HepG2 (cell line): Measurements from ENCODE around the gene RAB35. TPM values are rescaled to one million over a fixed set of nuclear protein-coding genes. Genes with fewer than 3 reads are reported as not detected.

Experiments
- CENPT ChIP-seq: sonication (generic); formaldehyde crosslinking; IDR thresholded peaks from 2 replicates; pipeline ENCODE4 v1.8.0; 2022; ENCODE audit warnings: low read depth, mild to moderate bottlenecking, moderate library complexity, missing genetic modification reagents
- FOXC1 ChIP-seq: sonication (generic); formaldehyde crosslinking; IDR thresholded peaks from 2 replicates; pipeline ENCODE4 v1.8.0; 2022; ENCODE audit warnings: mild to moderate bottlenecking, missing genetic modification reagents, borderline replicate concordance
- GABPB1 ChIP-seq: IDR thresholded peaks from 2 replicates; pipeline ENCODE4 v1.6.1; 2016; ENCODE audit warnings: mild to moderate bottlenecking, missing genetic modification reagents, moderate library complexity, missing compliant biosample characterization
- HNF1A ChIP-seq, 2 experiments: sonication (generic) in 1 of 2; formaldehyde crosslinking in 1 of 2; IDR thresholded peaks; 2 replicates each; pipeline versions ENCODE4 v1.4.0 to v1.6.1; 2016 to 2020; ENCODE audit warnings: borderline replicate concordance in 1 of 2, low read depth in 1 of 2, mild to moderate bottlenecking in 1 of 2, missing genetic modification reagents in 1 of 2
- MNT ChIP-seq: fragments of 450-650 bp; IDR thresholded peaks from 2 replicates; pipeline ENCODE4 v1.6.1; 2016
- MTA3 ChIP-seq: sonication (generic); formaldehyde crosslinking; IDR thresholded peaks from 2 replicates; pipeline ENCODE4 v1.4.0; 2020; ENCODE audit warnings: missing genetic modification reagents
- NFE2 ChIP-seq: sonication (generic); formaldehyde crosslinking; IDR thresholded peaks from 2 replicates; pipeline ENCODE4 v1.4.0; 2020; ENCODE audit warnings: missing genetic modification reagents
- NR2C2 ChIP-seq: sonication (generic); formaldehyde crosslinking; IDR thresholded peaks from 2 replicates; pipeline ENCODE4 v1.4.0; 2020; ENCODE audit warnings: missing genetic modification reagents, mild to moderate bottlenecking, moderate library complexity, borderline replicate concordance
- REL ChIP-seq: sonication (generic); formaldehyde crosslinking; conservative IDR thresholded peaks from 2 replicates; pipeline ENCODE4 v1.8.0; 2022; ENCODE audit warnings: mild to moderate bottlenecking, missing genetic modification reagents, moderate library complexity
- SMARCE1 ChIP-seq: fragments of 450-650 bp; IDR thresholded peaks from 2 replicates; pipeline ENCODE4 v1.6.1; 2017; ENCODE audit warnings: borderline replicate concordance
- STAT6 ChIP-seq: sonication (generic); formaldehyde crosslinking; IDR thresholded peaks from 2 replicates; pipeline ENCODE4 v1.4.0; 2020; ENCODE audit warnings: missing genetic modification reagents, mild to moderate bottlenecking, borderline replicate concordance
- ZNF230 ChIP-seq: sonication (generic); formaldehyde crosslinking; IDR thresholded peaks from 2 replicates; pipeline ENCODE4 v1.4.0; 2020; ENCODE audit warnings: mild to moderate bottlenecking, missing genetic modification reagents
- ZNF557 ChIP-seq: sonication (generic); formaldehyde crosslinking; IDR thresholded peaks from 2 replicates; pipeline ENCODE4 v1.4.0; 2020; ENCODE audit warnings: missing genetic modification reagents
- ZNF639 ChIP-seq: conservative IDR thresholded peaks from 2 replicates; pipeline ENCODE4 v1.6.1; 2018; ENCODE audit warnings: missing genetic modification reagents
- polyA plus RNA-seq, 8 experiments: library from polyadenylated mRNA; depleted of rRNA in 3 of 8; stranded (reverse) in 7 of 8; unstranded in 1 of 8; fragments of >200 nt; fragmentation: Illumina TruSeq in 4 of 8; extraction: Trizol in 4 of 8; gene quantifications; 2 replicates each; pipeline versions ENCODE4 v1.2.1 to v1.2.3, GENCODE V29; 2011 to 2016; ENCODE audit warnings: low read depth in 4 of 8, missing spikeins in 1 of 8, mixed read lengths in 1 of 8; ENCODE audit not compliant: insufficient read depth in 1 of 8
- total RNA-seq, 5 experiments: library from RNA; depleted of rRNA; stranded (reverse); fragments of >200 nt; fragmentation: Illumina TruSeq; extraction: Trizol; gene quantifications; 2 replicates each; pipeline ENCODE4 v1.2.3, GENCODE V29; 2016; ENCODE audit warnings: low read depth in 1 of 5

The RAB35 gene
- total and polyA plus RNA-seq, 2 of the 13 experiments (the other 11 are each of a cell fraction or from before 2014, with no cell fraction given): 25.2 to 29.1 TPM

- no peak; the same call in none of the 2 replicates for TF ChIP-seq ZNF639 (CRISPR knock-in tag)
- peak; percentile 88 for TF ChIP-seq GABPB1 (CRISPR knock-in tag)
- peak; percentile 55; the same call in 1 of the 2 replicates for TF ChIP-seq STAT6 (CRISPR knock-in tag)
- TF ChIP-seq FOXC1 (CRISPR knock-in tag): peak; percentile 85; the same call in 1 of the 2 replicates
- no peak for TF ChIP-seq NFE2 (CRISPR knock-in tag)
- TF ChIP-seq CENPT: peak; percentile 79; the same call in 1 of the 2 replicates
- 0 out of 2 replicates have a peak, but pooled peaks have one; percentile 52 for TF ChIP-seq NR2C2 (CRISPR knock-in tag)
- TF ChIP-seq HNF1A (IDR thresholded peaks at IDR 0.05; ENCODE audit: low read depth): no peak
- peak; percentile 51; the same call in 1 of the 2 replicates for TF ChIP-seq HNF1A (CRISPR knock-in tag; IDR thresholded peaks at IDR 0.05; ENCODE audit: borderline replicate concordance)
- no peak for TF ChIP-seq MNT
- TF ChIP-seq MTA3 (CRISPR knock-in tag): no peak
- TF ChIP-seq ZNF230 (CRISPR knock-in tag): peak; percentile 91; the same call in 1 of the 2 replicates
- peak; percentile 58; the same call in 1 of the 2 replicates for TF ChIP-seq ZNF557 (CRISPR knock-in tag)
- TF ChIP-seq SMARCE1: no peak
- peak; percentile 76; the same call in 1 of the 2 replicates for TF ChIP-seq REL (CRISPR knock-in tag)
Observed at GRCh38 chr12:120116792-120117651, 469 bp upstream of the RAB35 start (continued).
